GM12801 (cell line): Measurements from ENCODE around the gene CDKAL1.

Experiments
- CTCF ChIP-seq: IDR thresholded peaks from one replicate; pipeline ENCODE4 v1.5.1; 2011; ENCODE audit warnings: control low read depth; ENCODE audit not compliant: insufficient read length; ENCODE audit errors: extremely low read depth

CDKAL1 gene

DNA sequence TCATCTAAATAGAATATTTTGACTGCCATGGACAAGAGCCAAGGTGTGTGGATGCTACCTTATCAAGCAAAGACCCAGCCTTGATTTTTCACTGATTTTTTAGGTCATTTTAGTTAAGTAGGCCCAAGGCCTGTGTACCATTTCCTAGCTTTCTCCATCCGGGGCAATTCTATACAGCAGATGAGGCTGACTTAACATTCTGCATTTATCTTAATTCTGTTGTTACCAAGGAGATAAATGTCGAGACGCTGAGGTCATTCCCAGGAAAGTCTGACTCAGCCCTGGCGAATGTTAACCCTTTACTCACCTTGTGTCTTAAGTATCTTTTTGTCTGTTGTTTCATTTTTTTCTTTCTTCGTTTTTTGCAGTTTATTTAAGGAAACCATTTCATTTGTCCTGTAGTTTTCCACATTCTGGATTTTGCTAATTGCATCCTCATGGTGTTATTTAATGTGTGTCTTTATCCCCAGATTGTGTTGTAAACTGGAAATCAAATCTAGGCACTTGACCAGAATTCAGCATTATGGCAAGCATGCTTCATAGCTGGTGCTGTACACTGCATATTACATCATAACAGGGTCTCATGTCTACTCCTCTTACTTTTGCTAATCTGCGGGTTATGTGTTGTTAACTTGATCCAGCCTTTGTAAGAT, 277.0 kb downstream of the CDKAL1 start:
- TF ChIP-seq CTCF = no peak

DNA sequence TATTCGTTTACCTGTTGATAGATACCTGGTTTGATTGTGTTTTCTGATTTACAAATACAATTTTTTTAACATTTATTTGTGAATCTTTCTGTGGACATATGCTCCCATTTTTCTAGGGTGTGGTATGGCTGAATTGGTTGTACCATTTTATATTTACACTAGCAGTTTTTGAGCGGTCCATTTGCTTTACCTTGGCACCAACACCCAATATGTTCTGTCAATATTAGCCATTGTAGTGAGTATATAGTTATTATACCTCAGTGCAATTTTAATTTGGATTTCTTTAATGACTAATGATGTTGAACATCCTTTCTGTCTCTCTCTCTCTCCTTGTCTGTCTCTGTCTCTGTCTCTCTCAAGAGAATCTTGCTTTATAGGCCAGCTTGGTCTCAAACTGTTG, 278.5 kb downstream of the CDKAL1 start:
- no peak for TF ChIP-seq CTCF

- no peak for TF ChIP-seq CTCF
These were observed 280.2 kb downstream of the CDKAL1 start for GRCh38 chr6:20814494-20814893.

DNA sequence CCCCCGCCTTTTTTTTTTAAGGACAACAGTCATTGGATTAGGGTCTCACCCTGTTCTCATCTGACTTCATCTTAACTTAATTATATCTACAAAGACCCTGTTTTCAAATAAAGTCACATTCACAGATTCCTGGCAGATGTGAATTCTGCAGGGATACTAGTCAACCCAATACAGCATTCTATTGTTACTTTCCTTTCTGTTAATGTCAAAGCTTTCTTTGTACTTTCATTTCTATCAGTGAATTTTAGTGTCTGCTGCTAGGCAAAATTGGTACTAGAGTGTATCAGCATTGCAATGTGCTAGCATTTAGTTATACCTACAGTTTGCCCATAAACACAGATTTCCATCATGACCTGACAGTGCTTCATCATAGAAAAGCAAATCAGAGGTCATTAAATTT, 281.9 kb downstream of the CDKAL1 start:
- no peak for TF ChIP-seq CTCF

DNA sequence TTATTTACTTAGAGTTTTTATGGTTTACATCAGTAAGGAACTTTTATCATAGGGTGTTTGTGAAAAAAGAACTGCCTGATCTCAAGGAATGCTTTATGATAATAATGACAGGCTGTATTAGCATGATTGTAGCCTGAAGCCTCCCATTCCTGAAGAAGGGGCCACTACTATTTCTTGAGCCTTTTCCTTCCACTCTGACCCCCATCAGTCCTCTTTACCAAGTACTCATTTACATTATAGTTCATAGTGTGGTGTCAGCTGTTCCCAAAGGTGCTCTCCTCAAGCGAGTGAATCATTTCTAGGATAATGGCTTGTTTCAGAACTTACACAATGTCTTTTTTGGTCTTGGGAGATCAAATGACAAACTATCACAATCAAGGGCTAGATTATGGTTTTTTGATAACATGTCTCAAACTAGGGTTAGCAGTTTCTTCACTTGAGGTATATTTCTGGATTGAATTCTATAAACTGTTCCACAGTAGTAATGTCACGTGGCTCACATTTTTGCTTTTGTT, 283.6 kb downstream of the CDKAL1 start:
- no peak for TF ChIP-seq CTCF

DNA sequence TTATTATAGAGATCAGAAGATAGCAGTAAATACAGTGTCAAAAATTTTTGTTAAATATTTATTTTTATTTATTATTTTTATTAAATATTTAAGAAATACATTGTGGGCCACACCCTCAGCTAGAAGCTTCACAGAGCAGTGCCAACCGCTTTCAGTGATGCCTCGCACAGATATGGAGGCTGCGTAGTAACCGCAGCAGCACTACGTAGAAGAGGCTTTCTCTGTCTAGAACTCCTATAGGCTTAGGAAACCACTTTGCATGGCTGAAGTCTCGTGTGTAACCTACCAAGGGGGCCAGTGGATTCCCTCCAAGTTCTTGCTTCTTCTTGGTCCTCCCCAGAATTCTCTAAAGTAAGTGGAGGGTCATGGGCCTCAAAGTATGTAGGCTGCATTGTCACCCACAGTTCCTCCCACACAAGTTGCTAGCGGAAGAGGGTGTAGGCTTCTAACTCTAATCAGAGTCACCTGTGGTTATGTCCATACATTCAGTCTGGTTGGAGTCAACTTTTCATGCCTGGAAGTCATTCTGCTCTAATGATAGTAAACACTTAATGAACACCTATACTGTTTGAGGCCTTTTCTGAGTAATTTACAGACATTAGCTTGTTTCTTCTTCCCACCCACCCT, 285.6 kb downstream of the CDKAL1 start:
- no peak for TF ChIP-seq CTCF

- TF ChIP-seq CTCF = no peak
These were observed 292.1 kb downstream of the CDKAL1 start for GRCh38 chr6:20826378-20826777.
